Thoracic aorta endothelial cell (primary cell): ENCODE measurements around the gene ITGB1BP1. TPM values are rescaled to one million over a fixed set of nuclear protein-coding genes. Genes with fewer than 3 reads are reported as not detected.

Experiments used
- total RNA-seq: library from RNA; depleted of rRNA; stranded (reverse); fragments of >200 nt; gene quantifications from 2 replicates; pipeline ENCODE4 v1.2.3, GENCODE V29; 2012

ITGB1BP1 gene, protein sequence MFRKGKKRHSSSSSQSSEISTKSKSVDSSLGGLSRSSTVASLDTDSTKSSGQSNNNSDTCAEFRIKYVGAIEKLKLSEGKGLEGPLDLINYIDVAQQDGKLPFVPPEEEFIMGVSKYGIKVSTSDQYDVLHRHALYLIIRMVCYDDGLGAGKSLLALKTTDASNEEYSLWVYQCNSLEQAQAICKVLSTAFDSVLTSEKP
- total RNA-seq, result 58.1 and 69.8 TPM in 2 replicates

DNA sequence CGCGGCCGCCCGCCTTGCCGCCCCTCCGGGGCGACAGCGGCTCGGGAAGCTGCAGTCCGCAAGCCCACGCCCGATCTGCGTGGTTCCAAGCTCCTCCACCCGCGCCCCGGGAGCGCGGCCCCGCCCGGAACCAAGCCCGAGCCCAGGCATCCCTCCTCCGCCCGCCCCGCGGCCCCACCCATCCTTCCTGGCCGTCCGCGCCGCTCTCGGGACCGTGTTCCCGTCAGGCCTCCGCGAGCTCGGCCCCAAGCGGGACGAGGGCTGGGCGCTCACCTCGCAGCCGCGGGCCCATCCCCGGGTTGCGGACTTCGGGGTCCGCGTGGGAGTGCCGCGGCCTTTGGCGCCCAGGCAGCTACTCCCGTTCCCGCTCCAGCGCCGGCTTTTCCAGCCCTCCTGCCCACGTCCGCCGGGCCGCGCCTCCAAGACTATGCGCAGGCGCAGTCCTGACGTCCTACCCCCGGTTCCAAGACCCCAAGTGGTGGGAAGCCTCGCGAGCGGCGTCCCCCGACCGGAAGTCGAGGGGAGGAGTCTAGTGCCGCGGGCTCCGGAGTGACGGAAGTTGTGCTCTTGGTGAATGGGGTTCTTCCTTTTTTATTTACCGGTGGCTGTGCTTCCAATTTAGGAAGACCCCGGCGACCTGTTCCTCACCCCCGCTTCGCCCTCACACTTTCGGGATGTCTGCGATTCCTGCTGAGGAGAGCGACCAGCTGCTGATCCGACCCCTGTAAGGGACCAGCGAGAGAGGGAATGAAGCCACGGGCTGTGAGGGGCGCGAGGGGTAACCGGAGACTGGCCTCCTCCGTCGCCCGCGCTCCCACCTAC, at the start of gene ITGB1BP1, which contains the start of gene CPSF3:
TSS of gene ITGB1BP1 (minus strand) at position 429 of the 822 bp plus-strand sequence. CDS start 4,831 bp downstream, outside the sequence.
TSS of gene CPSF3 (plus strand) at position 555 of the 822 bp plus-strand sequence. CDS start at position 675, 120 bp downstream.

Other genes with a start within 250 kb of the ITGB1BP1 start
- 95.3 and 121 TPM in 2 replicates for gene ASAP2, start 216.7 kb downstream of the ITGB1BP1 start, total RNA-seq
- gene CPSF3, start 126 bp upstream of the ITGB1BP1 start, total RNA-seq, result 83.9 and 95.3 TPM in 2 replicates
- gene IAH1, start 51.0 kb upstream of the ITGB1BP1 start, total RNA-seq, result 30.9 and 33.7 TPM in 2 replicates
- 68.0 and 70.3 TPM in 2 replicates for gene ADAM17, start 132.3 kb upstream of the ITGB1BP1 start, total RNA-seq
- gene YWHAQ, start 207.5 kb upstream of the ITGB1BP1 start, total RNA-seq, result 469 and 541 TPM in 2 replicates